ENCODE results near the gene EBF3. TPM values are rescaled to one million over a fixed set of nuclear protein-coding genes. Genes with fewer than 3 reads are reported as not detected.

The EBF3 gene
- total RNA-seq, 3 donors from 2014 or later, result 0.23 to 2.8 (median 0.89) TPM

DNA sequence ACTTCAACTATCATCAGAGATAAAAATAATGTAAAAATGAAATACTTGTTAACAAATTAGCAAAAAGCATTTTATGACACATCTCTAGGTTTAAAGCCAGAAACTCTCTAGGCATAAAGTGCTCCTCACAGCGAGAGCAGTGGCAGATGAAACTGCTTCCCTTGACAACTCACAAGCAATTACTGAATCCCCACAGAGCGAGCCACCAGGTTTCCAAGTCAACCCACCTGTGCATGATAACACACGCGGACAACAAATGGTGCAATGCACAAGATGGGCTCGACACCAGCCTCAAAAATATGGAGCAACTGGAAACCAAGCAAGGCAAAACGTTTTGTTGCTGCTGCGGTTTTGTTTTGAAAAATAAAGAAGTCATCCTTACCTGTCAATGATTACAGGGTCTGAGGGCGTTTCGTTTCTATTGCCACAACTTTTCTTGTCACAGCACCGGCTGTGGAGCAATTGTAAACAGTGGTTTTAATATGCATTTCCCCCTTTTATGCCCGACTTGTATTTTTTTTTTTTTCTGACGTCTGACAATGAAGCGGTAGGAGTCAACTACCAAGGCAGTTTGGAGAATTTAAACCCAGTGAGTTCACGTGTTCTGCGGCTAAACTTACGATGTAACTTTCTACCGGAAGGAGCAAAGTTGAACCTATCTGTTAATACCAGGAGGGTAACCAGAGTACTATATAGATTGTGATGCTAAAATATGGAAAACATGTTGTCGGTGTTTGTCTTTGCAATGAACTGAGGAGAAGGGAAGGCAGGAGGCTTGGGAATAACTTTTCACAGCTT lies 7.0 kb downstream of the EBF3 start:
- Histone ChIP-seq H3K4me3 (no peak overlapping the region), H3K4me1 (ENCODE audit: low read depth) (peaks cover 4% of the 10 kb centered on the region), H3K9me3 (no peaks in the 10 kb centered on the region), H3K36me3 (ENCODE audit: low read depth) (no peaks in the 10 kb centered on the region)
- DNase-seq (no peak), ATAC-seq (no peak)
- intact Hi-C loops (cut with DNase I, micrococcal nuclease), result no loop called here
- TF ChIP-seq, protein P1, sequence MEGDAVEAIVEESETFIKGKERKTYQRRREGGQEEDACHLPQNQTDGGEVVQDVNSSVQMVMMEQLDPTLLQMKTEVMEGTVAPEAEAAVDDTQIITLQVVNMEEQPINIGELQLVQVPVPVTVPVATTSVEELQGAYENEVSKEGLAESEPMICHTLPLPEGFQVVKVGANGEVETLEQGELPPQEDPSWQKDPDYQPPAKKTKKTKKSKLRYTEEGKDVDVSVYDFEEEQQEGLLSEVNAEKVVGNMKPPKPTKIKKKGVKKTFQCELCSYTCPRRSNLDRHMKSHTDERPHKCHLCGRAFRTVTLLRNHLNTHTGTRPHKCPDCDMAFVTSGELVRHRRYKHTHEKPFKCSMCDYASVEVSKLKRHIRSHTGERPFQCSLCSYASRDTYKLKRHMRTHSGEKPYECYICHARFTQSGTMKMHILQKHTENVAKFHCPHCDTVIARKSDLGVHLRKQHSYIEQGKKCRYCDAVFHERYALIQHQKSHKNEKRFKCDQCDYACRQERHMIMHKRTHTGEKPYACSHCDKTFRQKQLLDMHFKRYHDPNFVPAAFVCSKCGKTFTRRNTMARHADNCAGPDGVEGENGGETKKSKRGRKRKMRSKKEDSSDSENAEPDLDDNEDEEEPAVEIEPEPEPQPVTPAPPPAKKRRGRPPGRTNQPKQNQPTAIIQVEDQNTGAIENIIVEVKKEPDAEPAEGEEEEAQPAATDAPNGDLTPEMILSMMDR (IDR thresholded peaks at IDR 0.05), result no peak

DNA sequence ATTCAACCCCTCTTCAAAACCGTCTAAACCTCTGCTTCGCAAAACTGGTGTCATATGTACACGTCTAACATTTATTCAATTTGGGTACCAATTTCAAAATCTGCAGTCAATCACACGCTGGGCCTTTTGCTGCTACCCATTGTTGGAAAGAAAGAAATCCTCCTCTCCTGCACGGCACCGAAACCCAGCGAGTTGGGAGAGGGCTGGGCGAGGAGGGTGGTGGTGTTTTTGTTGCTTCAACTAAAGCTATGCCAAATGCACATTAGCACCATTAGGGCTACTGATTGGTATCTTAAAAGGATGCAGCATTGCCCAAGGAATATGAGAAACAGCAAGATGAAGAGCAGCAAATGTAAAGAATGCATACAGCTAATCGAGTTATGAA lies 7.8 kb downstream of the EBF3 start:
- intact Hi-C loops (cut with DNase I, micrococcal nuclease), result no loop called here
- TF ChIP-seq, protein P1 (IDR thresholded peaks at IDR 0.05), result no peak
- Histone ChIP-seq H3K4me1 (ENCODE audit: low read depth) (peaks cover 4% of the 10 kb centered on the region), H3K9me3 (no peaks in the 10 kb centered on the region), H3K4me3 (no peak overlapping the region), H3K36me3 (ENCODE audit: low read depth) (no peaks in the 10 kb centered on the region)
- DNase-seq (no peak), ATAC-seq (no peak)

DNA sequence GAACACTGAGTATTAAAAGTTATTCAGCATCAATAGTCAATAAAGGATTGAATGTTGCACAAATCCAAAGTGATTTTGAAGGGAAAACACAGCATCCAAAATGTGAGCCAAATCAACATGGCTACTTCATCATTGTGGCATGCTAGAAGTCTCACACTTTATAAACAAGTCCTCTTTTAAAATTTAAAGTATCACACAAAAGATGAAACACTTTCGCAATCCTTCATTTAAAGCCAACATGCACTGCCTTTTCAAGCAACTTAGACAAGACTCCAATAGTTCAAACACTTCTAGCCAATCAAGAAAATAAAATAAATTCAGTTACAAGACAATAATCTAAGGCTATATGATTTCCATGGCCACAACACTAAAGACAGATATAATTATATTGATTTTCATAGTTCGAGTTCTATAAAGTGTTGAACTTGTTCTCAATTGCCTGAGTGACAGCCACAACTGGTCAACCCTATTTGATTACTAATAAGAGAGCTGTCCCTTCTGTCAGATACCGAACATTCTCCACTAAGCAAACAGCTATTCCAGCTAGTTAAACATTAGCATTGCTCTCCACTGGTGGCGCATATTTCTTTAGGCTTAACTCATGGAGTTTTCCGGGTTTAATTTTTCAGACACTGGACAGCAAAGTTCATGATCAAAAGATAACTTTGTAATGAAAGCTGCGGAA lies 8.3 kb downstream of the EBF3 start:
- H3K4me3 ChIP-seq, result no peak overlapping the region
- no peaks in the 10 kb centered on the region for H3K9me3 ChIP-seq
- TF ChIP-seq, protein P1 (IDR thresholded peaks at IDR 0.05), result no peak
- H3K4me1 ChIP-seq (ENCODE audit: low read depth), result peaks cover 4% of the 10 kb centered on the region
- intact Hi-C loops (cut with DNase I, micrococcal nuclease), result no loop called here
- H3K36me3 ChIP-seq (ENCODE audit: low read depth), result no peaks in the 10 kb centered on the region
- ATAC-seq (no peak), DNase-seq (no peak)

DNA sequence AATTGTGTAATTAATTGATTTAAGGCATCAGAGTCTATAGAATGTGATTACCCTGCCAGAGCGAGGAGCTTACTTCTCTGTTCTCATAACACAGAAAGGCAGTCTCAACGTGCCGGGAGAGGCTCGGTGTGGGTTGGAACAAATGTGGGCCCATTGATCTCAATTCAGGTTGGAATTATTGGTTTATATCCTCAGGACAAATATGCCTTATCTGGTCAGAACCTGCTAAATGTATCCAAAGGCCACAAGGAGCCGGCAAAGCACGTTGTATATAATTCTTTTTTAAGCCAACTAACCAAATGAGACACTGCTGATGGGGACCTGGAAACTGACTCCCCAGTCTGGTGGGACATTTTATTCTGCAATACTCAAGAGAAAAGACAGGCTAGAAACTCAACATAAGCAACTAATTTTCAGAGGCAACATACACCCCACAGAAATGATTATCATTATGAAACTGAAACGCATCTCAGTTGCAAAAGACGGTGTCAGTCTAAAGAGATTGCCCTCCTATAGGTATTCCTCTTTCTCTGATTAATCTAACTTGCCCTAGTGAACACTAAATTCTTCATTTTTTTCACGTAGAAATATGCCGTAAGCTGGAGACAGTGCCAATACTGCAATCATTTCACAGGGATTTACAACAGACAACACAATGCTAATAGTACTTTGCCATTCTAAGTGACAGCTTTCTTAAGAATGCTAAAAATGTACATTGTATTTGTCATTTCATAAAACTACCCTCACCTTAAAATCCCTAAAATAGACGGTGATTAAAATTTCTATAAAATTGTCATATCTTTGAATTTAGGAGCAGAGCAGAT lies 9.4 kb downstream of the EBF3 start:
- TF ChIP-seq, protein P1 (IDR thresholded peaks at IDR 0.05), result no peak
- intact Hi-C loops (cut with DNase I, micrococcal nuclease), result no loop called here

DNA sequence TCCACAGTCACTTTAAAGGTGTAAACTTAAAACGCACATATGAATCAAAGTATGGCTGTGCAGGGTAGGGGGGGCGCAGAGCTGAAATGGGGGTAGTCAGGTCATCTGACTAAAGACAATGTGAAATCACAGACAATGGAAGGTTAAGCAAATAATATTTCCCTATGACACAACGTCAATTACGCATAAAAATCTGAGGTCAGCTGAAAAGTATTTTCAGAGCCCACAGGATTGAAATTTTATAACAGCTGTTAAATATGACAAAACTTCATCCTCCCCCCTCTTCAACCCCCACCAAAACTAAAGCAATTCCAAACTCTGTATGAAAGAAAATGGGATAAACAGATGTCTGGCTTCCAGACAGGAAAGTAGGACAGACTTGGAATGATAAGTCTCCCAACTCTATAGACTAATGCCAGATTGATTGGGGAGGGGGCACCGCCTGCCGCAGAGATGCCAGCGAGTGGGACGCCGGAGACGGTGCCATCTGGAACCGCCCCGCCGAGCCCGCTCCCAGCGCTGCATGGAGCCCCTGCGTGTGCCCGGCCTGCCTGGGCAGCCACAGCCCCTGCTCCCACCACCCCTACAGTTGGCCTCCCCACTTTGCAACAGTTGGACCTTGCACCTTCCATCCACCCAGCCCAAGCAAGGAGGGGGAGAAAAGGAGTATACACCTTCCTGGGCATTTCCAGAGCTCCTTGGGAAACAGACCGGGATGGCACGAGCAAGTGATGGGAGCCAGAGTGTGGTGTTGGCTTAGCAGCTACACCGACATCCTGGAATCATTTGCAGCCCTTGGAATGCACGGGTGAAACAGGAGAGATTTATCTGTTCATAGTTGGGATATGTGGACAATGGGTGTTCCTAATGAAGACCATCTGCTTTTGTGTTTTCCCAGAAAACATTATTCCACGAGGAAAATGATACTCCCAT lies 10.7 kb downstream of the EBF3 start:
- no peak for DNase-seq
- Histone ChIP-seq H3K4me3 (no peak overlapping the region), H3K36me3 (ENCODE audit: low read depth) (no peaks in the 10 kb centered on the region), H3K4me1 (ENCODE audit: low read depth) (no peaks in the 10 kb centered on the region), H3K9me3 (no peaks in the 10 kb centered on the region)
- TF ChIP-seq, protein P1 (IDR thresholded peaks at IDR 0.05), result no peak
- no peak for ATAC-seq
- intact Hi-C loops (cut with DNase I, micrococcal nuclease), result no loop called here

More for the DNA sequence above, 9.4 kb downstream of the EBF3 start:
- peaks cover 4% of the 10 kb centered on the region for H3K4me1 ChIP-seq (ENCODE audit: low read depth)
- no peaks in the 10 kb centered on the region for H3K9me3 ChIP-seq
- H3K36me3 ChIP-seq (ENCODE audit: low read depth), result no peaks in the 10 kb centered on the region
- ATAC-seq (no peak), DNase-seq (no peak)
- H3K4me3 ChIP-seq, result no peak overlapping the region

All from mucosa of descending colon (tissue), 3 donors.